Calu3 (cell line): Measurements from ENCODE around the gene UTS2B. TPM values are rescaled to one million over a fixed set of nuclear protein-coding genes. Genes with fewer than 3 reads are reported as not detected.

Source experiments
- BruUV-seq: library from RNA; stranded (reverse); fragments of 400-500 nt; replicated peaks from 2 replicates; lab custom pipeline; 2021; lab: Mats Ljungman, UMichigan
- CTCF ChIA-PET: fragments of 300-600 bp; sonication (Branson Sonifier 250); formaldehyde crosslinking; loops from one replicate; lab custom pipeline; 2022; ENCODE audit warnings: antibody characterized with exemption; lab: Charles Lee
- DNase-seq: peaks from one replicate; pipeline ENCODE4 v3.0.0; 2022
- H3K27ac Mint-ChIP-seq: one replicate; pipeline ENCODE4 v1.8.0; 2022; ENCODE audit warnings: mixed read lengths; ENCODE audit not compliant: unreplicated experiment
- H3K27me3 Mint-ChIP-seq: one replicate; pipeline ENCODE4 v1.8.0; 2022; ENCODE audit warnings: mixed read lengths; ENCODE audit not compliant: unreplicated experiment
- H3K36me3 Mint-ChIP-seq: one replicate; pipeline ENCODE4 v1.8.0; 2022; ENCODE audit warnings: mild to moderate bottlenecking, moderate library complexity, mixed read lengths; ENCODE audit not compliant: insufficient read depth, unreplicated experiment
- H3K4me1 Mint-ChIP-seq: one replicate; pipeline ENCODE4 v1.8.0; 2022; ENCODE audit warnings: mild to moderate bottlenecking, low read depth, mixed read lengths; ENCODE audit not compliant: unreplicated experiment
- H3K4me3 Mint-ChIP-seq: one replicate; pipeline ENCODE4 v1.8.0; 2022; ENCODE audit warnings: mild to moderate bottlenecking, low read depth, moderate library complexity, mixed read lengths; ENCODE audit not compliant: unreplicated experiment
- H3K9me3 Mint-ChIP-seq: one replicate; pipeline ENCODE4 v1.8.0; 2022; ENCODE audit warnings: low read depth, mixed read lengths; ENCODE audit not compliant: unreplicated experiment
- CTCF ChIP-seq: fragments of 200-600 bp; IDR thresholded peaks from one replicate; pipeline ENCODE4 v1.8.0; 2022; ENCODE audit warnings: antibody characterized with exemption; ENCODE audit not compliant: unreplicated experiment
- intact Hi-C: fragments of 100-400 bp; cut with micrococcal nuclease; formaldehyde crosslinking; loops from one replicate; pipeline ENCODE4 v1.10.0; 2022; ENCODE audit not compliant: unreplicated experiment
- total RNA-seq: library from RNA; stranded (reverse); gene quantifications from 2 replicates; pipeline ENCODE4 v1.2.3, GENCODE V29; 2022

UTS2B gene
- total RNA-seq, 1 experiment from 2014 or later: 1.5 TPM

GRCh38 chr3:191269289-191270085, 60.8 kb downstream of the UTS2B start:
- H3K4me1 Mint-ChIP-seq: no peaks in the 10 kb centered on the region
- H3K36me3 Mint-ChIP-seq: no peaks in the 10 kb centered on the region
- no peak overlapping the region for H3K27ac Mint-ChIP-seq
- no peaks in the 10 kb centered on the region for H3K27me3 Mint-ChIP-seq
- no peak for TF ChIP-seq CTCF
- CTCF ChIA-PET: interaction anchor here (0.7 kb wide), 1 partner anchor 729 kb away, joined by 3 read pairs; no protein-coding TSS in a partner anchor
- H3K9me3 Mint-ChIP-seq: peaks cover 3% of the 10 kb centered on the region
- no peak for DNase-seq
- intact Hi-C loops: no loop called here
- BruUV-seq: no TSS peak
- H3K4me3 Mint-ChIP-seq: no peak overlapping the region

GRCh38 chr3:191268737-191269136, 61.6 kb downstream of the UTS2B start:
- no peak for TF ChIP-seq CTCF
- CTCF ChIA-PET: no interaction called here
- no peaks in the 10 kb centered on the region for H3K4me1 Mint-ChIP-seq
- intact Hi-C loops: no loop called here
- no TSS peak for BruUV-seq
- H3K4me3 Mint-ChIP-seq: no peak overlapping the region
- no peaks in the 10 kb centered on the region for H3K27me3 Mint-ChIP-seq
- no peak overlapping the region for H3K27ac Mint-ChIP-seq
- peaks cover 3% of the 10 kb centered on the region for H3K9me3 Mint-ChIP-seq
- H3K36me3 Mint-ChIP-seq: no peaks in the 10 kb centered on the region
- DNase-seq: no peak

GRCh38 chr3:191263850-191264249, 66.5 kb downstream of the UTS2B start:
- H3K4me1 Mint-ChIP-seq: peaks cover 5% of the 10 kb centered on the region
- intact Hi-C loops: no loop called here
- no peaks in the 10 kb centered on the region for H3K9me3 Mint-ChIP-seq
- BruUV-seq: no TSS peak
- no peaks in the 10 kb centered on the region for H3K36me3 Mint-ChIP-seq
- CTCF ChIA-PET: no interaction called here
- no peak overlapping the region for H3K27ac Mint-ChIP-seq
- H3K27me3 Mint-ChIP-seq: no peaks in the 10 kb centered on the region
- TF ChIP-seq CTCF: no peak
- H3K4me3 Mint-ChIP-seq: no peak overlapping the region
- no peak for DNase-seq

- DNase-seq: no peak
- Mint-ChIP-seq H3K27ac (no peak overlapping the region), H3K4me3 (no peak overlapping the region), H3K27me3 (no peaks in the 10 kb centered on the region), H3K9me3 (no peaks in the 10 kb centered on the region), H3K36me3 (no peaks in the 10 kb centered on the region), H3K4me1 (peaks cover 8% of the 10 kb centered on the region)
- CTCF ChIA-PET: no interaction called here
- BruUV-seq: no TSS peak
- TF ChIP-seq CTCF: no peak
- intact Hi-C loops: no loop called here
These were observed 67.0 kb downstream of the UTS2B start for GRCh38 chr3:191263365-191263764.
